CD4-positive, alpha-beta memory T cell (primary cell): ENCODE data around the gene HYAL2. TPM values are rescaled to one million over a fixed set of nuclear protein-coding genes. Genes with fewer than 3 reads are reported as not detected.
"Not testable (repeated sequence)": the region's sequence is repeated elsewhere in the genome, so short reads cannot be mapped to it uniquely, and the experiment has no call there.

Source experiments
- CTCF ChIA-PET: fragments of 350-600 bp; sonication (Branson Sonifier 250); formaldehyde crosslinking; loops from one replicate; lab custom pipeline; 2021; ENCODE audit warnings: inconsistent platforms; ENCODE audit not compliant: partially characterized antibody; lab: Charles Lee
- POLR2A ChIA-PET: fragments of 350-600 bp; sonication (Branson Sonifier 250); formaldehyde crosslinking; loops from one replicate; lab custom pipeline; 2021; ENCODE audit not compliant: partially characterized antibody; lab: Charles Lee
- DNase-seq, 5 donors: peaks; one replicate each; pipeline versions ENCODE4 v3.0.0 to v3.0.0-alpha.2; 2020 to 2022; ENCODE audit warnings: mixed read lengths in 1 of 5
- H3K27ac ChIP-seq: one replicate; pipeline ENCODE4 v1.7.0; 2013; ENCODE audit warnings: low read depth, low read length
- H3K27me3 ChIP-seq: 2 replicates; pipeline ENCODE4 v1.7.0; 2013; ENCODE audit warnings: mild to moderate bottlenecking, low read length, moderate library complexity; ENCODE audit not compliant: insufficient read depth
- H3K36me3 ChIP-seq: 2 replicates; pipeline ENCODE4 v1.7.0; 2013; ENCODE audit warnings: mild to moderate bottlenecking, low read length, moderate library complexity; ENCODE audit not compliant: insufficient read depth
- H3K4me1 ChIP-seq: 2 replicates; pipeline ENCODE4 v1.7.0; 2013; ENCODE audit warnings: mild to moderate bottlenecking, low read length, moderate library complexity; ENCODE audit not compliant: insufficient read depth
- H3K4me3 ChIP-seq, 2 donors: one replicate each; pipeline ENCODE4 v1.7.0; 2013; ENCODE audit warnings: low read length in 2 of 2, mild to moderate bottlenecking in 1 of 2
- H3K9me3 ChIP-seq, 2 donors: one replicate each; pipeline ENCODE4 v1.7.0; 2013; ENCODE audit warnings: low read length in 2 of 2, control low read depth in 1 of 2; ENCODE audit not compliant: control insufficient read depth in 1 of 2
- H3K27ac Mint-ChIP-seq, 7 donors: one replicate each; pipeline ENCODE4 v1.8.0; 2020 to 2021; ENCODE audit warnings: mixed read lengths in 7 of 7, mild to moderate bottlenecking in 6 of 7, inconsistent platforms in 3 of 7, moderate library complexity in 3 of 7
- H3K27me3 Mint-ChIP-seq, 2 donors: one replicate each; pipeline ENCODE4 v1.8.0; 2020 to 2021; ENCODE audit warnings: mixed read lengths in 2 of 2
- H3K36me3 Mint-ChIP-seq, 2 donors: one replicate each; pipeline ENCODE4 v1.8.0; 2020 to 2021; ENCODE audit warnings: mixed read lengths in 2 of 2, inconsistent platforms in 1 of 2, mild to moderate bottlenecking in 1 of 2
- H3K4me1 Mint-ChIP-seq, 4 donors: one replicate each; pipeline ENCODE4 v1.8.0; 2020 to 2021; ENCODE audit warnings: mixed read lengths in 4 of 4, mild to moderate bottlenecking in 1 of 4
- H3K4me3 Mint-ChIP-seq, 8 donors: one replicate each; pipeline ENCODE4 v1.8.0; 2020 to 2021; ENCODE audit warnings: mixed read lengths in 8 of 8, mild to moderate bottlenecking in 7 of 8, moderate library complexity in 6 of 8, inconsistent platforms in 3 of 8
- H3K9me3 Mint-ChIP-seq, 8 donors: one replicate each; pipeline ENCODE4 v1.8.0; 2020 to 2021; ENCODE audit warnings: mixed read lengths in 8 of 8, mild to moderate bottlenecking in 5 of 8, inconsistent platforms in 3 of 8, moderate library complexity in 1 of 8
- intact Hi-C: fragments of 100-400 bp; cut with micrococcal nuclease; formaldehyde crosslinking; loops from one replicate; pipeline ENCODE4 v1.15.1; 2023
- polyA plus RNA-seq, 2 donors: library from polyadenylated mRNA; unstranded; fragments of 300-500 nt; fragmentation: Illumina TruSeq; gene quantifications; one replicate each; pipeline ENCODE4 v1.2.3, GENCODE V29; 2021
- total RNA-seq, 2 experiments: library from RNA; stranded (reverse); gene quantifications; one replicate each; pipeline ENCODE4 v1.2.3, GENCODE V29; 2021

The HYAL2 gene
- total and polyA plus RNA-seq, 4 experiments from 2014 or later = 3.7 to 12.3 (median 7.2) TPM

DNA sequence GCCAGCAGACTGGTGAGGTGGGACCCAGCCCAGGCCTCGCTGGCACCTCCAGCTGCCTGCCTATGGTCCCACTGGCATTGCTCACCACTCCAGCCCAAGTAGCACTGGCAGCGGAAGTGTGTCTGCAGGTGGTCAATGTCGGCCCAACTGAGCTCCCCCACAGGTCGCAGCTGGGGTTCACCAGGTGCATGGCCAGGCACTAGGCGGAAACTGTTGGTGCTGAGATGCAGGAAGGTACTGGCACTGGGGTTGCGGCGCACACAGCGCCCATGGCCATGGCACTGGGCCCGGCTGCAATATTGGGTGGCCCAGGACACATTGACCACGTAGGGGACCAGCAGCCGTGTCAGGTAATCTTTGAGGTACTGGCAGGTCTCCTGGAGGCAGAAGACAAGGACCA is 4.4 kb downstream of the HYAL2 start:
- Histone ChIP-seq H3K4me1 (peaks cover 49% of the 10 kb centered on the region), H3K27ac (no peak overlapping the region)

DNA sequence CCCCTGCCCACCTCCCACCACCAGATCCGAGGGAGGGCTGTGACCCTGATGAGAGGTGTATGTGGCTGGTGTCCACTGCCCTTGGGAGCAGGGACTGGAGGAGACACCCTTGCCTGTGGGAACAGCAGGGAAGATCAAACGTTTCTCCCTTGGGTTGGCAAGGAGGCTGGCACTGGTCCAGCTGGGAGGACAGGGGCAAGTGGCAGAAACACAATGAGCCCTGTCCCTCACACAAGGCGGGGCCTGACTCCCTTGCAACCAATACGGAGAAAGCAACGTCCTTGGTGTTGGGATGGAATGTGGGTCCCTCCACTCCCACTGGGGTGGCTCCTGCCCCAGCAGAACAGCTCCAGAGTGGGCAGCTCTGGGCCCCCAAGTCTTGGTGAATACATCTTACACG is 5.2 kb downstream of the HYAL2 start:
- H3K27me3 ChIP-seq = no peaks in the 10 kb centered on the region
- DNase-seq = peak in 1 of 5 donors; percentile 17
- intact Hi-C loops = loop anchor here (5.0 kb wide), 1 partner anchor 845 kb away; the partner anchor contains the start of gene DAG1
- H3K27ac ChIP-seq = peak overlapping the region; percentile 49
- CTCF ChIA-PET = interaction anchor here (0.9 to 1.2 kb wide), 4 partner anchors 10 to 29 kb away, joined by 3 to 5 read pairs (median 4); partner anchors contain the start of genes HYAL3, NAA80 and RASSF1
- no peak overlapping the region for H3K4me3 ChIP-seq
- H3K27me3 Mint-ChIP-seq = no peaks in the 10 kb centered on the region
- no peaks in the 10 kb centered on the region for H3K9me3 Mint-ChIP-seq
- H3K4me1 ChIP-seq = peaks cover 46% of the 10 kb centered on the region
- no peaks in the 10 kb centered on the region for H3K9me3 ChIP-seq
- H3K4me1 Mint-ChIP-seq = peaks cover 22 to 52% (median 38%) of the 10 kb centered on the region in 4 donors
- no peaks in the 10 kb centered on the region for H3K36me3 ChIP-seq
- H3K27ac Mint-ChIP-seq = peak overlapping the region; percentile 79 to 99 (median 94)
- peak overlapping the region in 4 of 8 donors; percentile 76 to 92 (median 88) for H3K4me3 Mint-ChIP-seq
- POLR2A ChIA-PET = interaction anchor here (1.0 to 14.4 kb wide), 7 partner anchors 12 to 81 kb away, joined by 4 to 144 read pairs (median 8); partner anchors contain the start of genes CYB561D2, GNAI2, HYAL3 and NAA80
- H3K36me3 Mint-ChIP-seq = peaks cover 0 to 2% of the 10 kb centered on the region in 2 donors

More for the DNA sequence above, 4.4 kb downstream of the HYAL2 start:
- H3K27me3 Mint-ChIP-seq = no peaks in the 10 kb centered on the region
- Histone ChIP-seq H3K4me3 (no peak overlapping the region), H3K9me3 (no peaks in the 10 kb centered on the region), H3K36me3 (no peaks in the 10 kb centered on the region), H3K27me3 (no peaks in the 10 kb centered on the region)
- peak overlapping the region in 2 of 7 donors; percentile 64 to 70 for H3K27ac Mint-ChIP-seq
- H3K4me1 Mint-ChIP-seq = peaks cover 23 to 54% (median 39%) of the 10 kb centered on the region in 4 donors
- intact Hi-C loops = loop anchor here (5.0 kb wide), 1 partner anchor 846 kb away; the partner anchor contains the start of gene DAG1
- H3K36me3 Mint-ChIP-seq = peaks cover 0 to 2% of the 10 kb centered on the region in 2 donors
- ChIA-PET CTCF (interaction anchor here (0.6 to 2.4 kb wide), 6 partner anchors 11 to 900 kb away, joined by 3 to 5 read pairs (median 4); no protein-coding TSS in a partner anchor), POLR2A (interaction anchor here (1.2 to 14.4 kb wide), 6 partner anchors 11 to 47 kb away, joined by 4 to 144 read pairs (median 18); partner anchors contain the start of genes CYB561D2, HYAL3, IFRD2 and NAA80)
- DNase-seq = peak in 1 of 5 donors; percentile 29
- no peaks in the 10 kb centered on the region for H3K9me3 Mint-ChIP-seq
- H3K4me3 Mint-ChIP-seq = peak overlapping the region in 1 of 8 donors; percentile 54

DNA sequence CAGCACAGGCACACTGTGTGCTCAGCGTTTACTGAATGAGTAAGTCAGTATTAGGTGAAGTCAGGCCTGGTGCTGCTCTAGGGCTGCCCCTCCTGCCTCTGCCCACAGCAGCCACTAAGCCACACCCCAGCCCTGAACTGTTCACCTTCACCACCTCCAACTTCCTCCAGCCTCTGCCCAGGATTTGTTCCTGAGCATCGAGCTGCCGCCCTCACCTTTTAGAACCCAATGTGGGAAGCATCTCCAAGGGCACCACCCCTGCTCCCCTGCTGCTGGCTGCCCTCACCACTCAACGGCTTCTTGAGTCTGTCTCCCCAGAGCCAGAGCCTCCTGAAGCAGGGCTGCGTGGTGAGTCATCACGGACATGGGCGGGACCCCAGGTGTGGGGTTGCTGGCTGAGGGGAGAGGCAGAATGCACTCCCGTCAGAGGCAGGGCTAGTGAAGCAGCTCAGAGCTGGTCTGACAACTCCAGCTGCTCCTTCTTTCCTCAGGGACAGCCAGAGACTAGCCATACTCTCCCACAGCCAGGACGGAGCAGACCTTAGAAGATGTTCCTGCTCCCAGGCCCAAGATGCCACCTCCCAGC is 5.8 kb downstream of the HYAL2 start:
- no peaks in the 10 kb centered on the region for H3K36me3 ChIP-seq
- Mint-ChIP-seq H3K27me3 (no peaks in the 10 kb centered on the region), H3K9me3 (no peaks in the 10 kb centered on the region), H3K27ac (peak overlapping the region; percentile 79 to 99 (median 94)), H3K4me3 (peak overlapping the region; percentile 74 to 92 (median 86)), H3K4me1 (peaks cover 22 to 52% (median 37%) of the 10 kb centered on the region in 4 donors), H3K36me3 (peaks cover 0 to 2% of the 10 kb centered on the region in 2 donors)
- peak overlapping the region; percentile 49 for H3K27ac ChIP-seq
- POLR2A ChIA-PET = interaction anchor here (1.0 to 14.4 kb wide), 7 partner anchors 12 to 81 kb away, joined by 4 to 144 read pairs (median 8); partner anchors contain the start of genes CYB561D2, GNAI2, HYAL3 and NAA80
- peak; percentile 62 to 92 (median 72) for DNase-seq
- peak overlapping the region in 1 of 2 donors; percentile 7 for H3K4me3 ChIP-seq
- CTCF ChIA-PET = interaction anchor here (1.0 to 4.4 kb wide), 4 partner anchors 9 to 24 kb away, joined by 3 to 21 read pairs (median 4); partner anchors contain the start of genes HYAL3, NAA80 and RASSF1
- intact Hi-C loops = loop anchor here (1.0 to 5.0 kb wide), 2 partner anchors 12 to 844 kb away; partner anchors contain the start of genes DAG1 and TUSC2
- no peaks in the 10 kb centered on the region for H3K9me3 ChIP-seq
- H3K4me1 ChIP-seq = peaks cover 41% of the 10 kb centered on the region
- no peaks in the 10 kb centered on the region for H3K27me3 ChIP-seq

DNA sequence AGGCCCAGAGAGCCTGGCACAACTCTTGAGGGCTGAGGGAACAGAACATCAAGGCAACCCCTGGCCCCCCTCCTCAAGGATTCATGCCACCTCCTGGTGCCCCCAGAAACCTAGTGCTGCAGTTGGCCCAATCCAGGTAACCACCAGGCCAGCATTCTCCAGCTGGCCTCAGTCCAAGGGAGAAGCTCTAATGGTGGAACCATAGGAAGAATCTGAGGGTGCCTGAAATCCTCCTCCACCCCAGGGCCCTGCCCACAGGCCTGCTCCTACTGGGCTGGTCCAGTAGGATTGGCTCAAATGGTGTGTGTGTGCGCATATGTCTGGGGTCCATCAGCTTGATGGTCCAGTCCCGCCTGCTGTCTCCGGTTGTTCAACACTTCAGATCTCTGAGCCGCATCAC is 7.7 kb downstream of the HYAL2 start:
- Mint-ChIP-seq H3K27me3 (no peaks in the 10 kb centered on the region), H3K4me3 (no peak overlapping the region), H3K27ac (peak overlapping the region in 3 of 7 donors; percentile 66 to 85 (median 75)), H3K4me1 (peaks cover 15 to 42% (median 27%) of the 10 kb centered on the region in 4 donors), H3K9me3 (no peaks in the 10 kb centered on the region), H3K36me3 (peaks cover 0 to 2% of the 10 kb centered on the region in 2 donors)
- peaks cover 31% of the 10 kb centered on the region for H3K4me1 ChIP-seq
- H3K9me3 ChIP-seq = no peaks in the 10 kb centered on the region
- CTCF ChIA-PET = interaction anchor here (0.8 to 4.4 kb wide), 6 partner anchors 9 to 68 kb away, joined by 3 to 21 read pairs (median 4); partner anchors contain the start of genes HYAL3, NAA80 and TUSC2
- intact Hi-C loops = loop anchor here (5.0 kb wide), 1 partner anchor 843 kb away; the partner anchor contains the start of gene DAG1
- no peak overlapping the region for H3K4me3 ChIP-seq
- peak in 1 of 5 donors; percentile 7 for DNase-seq
- H3K27me3 ChIP-seq = no peaks in the 10 kb centered on the region
- H3K27ac ChIP-seq = no peak overlapping the region
- H3K36me3 ChIP-seq = no peaks in the 10 kb centered on the region
- POLR2A ChIA-PET = interaction anchor here (0.8 to 14.4 kb wide), 9 partner anchors 8 to 78 kb away, joined by 3 to 144 read pairs (median 6); partner anchors contain the start of genes HYAL2, HYAL3, IFRD2 and NAA80

DNA sequence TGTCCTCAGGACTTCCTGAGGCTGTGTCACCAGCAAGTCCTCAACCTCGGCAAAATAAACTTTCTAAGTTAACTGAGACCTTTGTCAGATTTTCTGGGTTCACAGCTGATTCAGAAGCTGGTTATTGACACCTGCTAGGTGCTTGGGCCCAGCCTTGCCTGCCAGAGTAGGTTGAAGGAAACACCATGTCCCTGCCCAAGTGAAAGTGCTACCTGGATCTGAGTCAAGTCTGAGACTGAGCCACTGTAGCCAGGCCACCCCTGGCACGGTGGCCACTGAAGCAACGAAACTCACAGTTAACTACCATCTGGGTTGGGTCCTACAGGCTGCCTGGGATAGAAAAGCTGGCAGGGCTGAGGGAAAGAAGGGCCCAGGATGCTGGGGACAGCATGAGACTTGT is 8.2 kb downstream of the HYAL2 start:
- CTCF ChIA-PET = interaction anchor here (1.1 to 4.4 kb wide), 4 partner anchors 14 to 68 kb away, joined by 3 to 21 read pairs (median 5); partner anchors contain the start of genes HYAL3, NAA80 and TUSC2
- intact Hi-C loops = no loop called here

DNA sequence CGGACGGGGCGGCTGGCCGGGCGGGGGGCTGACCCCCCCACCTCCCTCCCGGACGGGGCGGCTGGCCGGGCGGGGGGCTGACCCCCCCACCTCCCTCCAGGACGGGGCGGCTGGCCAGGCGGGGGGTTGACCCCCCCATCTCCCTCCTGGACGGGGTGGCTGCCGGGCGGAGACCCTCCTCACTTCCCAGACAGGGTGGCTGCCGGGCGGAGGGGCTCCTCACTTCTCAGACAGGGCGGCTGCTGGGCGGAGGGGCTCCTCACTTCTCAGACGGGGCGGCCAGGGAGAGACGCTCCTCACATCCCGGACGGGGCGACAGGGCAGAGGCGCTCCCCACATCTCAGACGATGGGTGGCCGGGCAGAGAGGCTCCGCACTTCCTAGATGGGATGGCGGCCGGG is 10.5 kb downstream of the HYAL2 start:
- H3K4me3 Mint-ChIP-seq, H3K4me3 ChIP-seq, H3K36me3 Mint-ChIP-seq, H3K9me3 ChIP-seq, H3K36me3 ChIP-seq, H3K27me3 Mint-ChIP-seq, H3K27me3 ChIP-seq, H3K27ac Mint-ChIP-seq, H3K9me3 Mint-ChIP-seq, H3K27ac ChIP-seq, CTCF ChIA-PET, intact Hi-C loops, POLR2A ChIA-PET: not testable (repeated sequence)
- peaks cover 12 to 17% (median 14%) of the 10 kb centered on the region in 4 donors for H3K4me1 Mint-ChIP-seq
- H3K4me1 ChIP-seq = peaks cover 16% of the 10 kb centered on the region
- peak in 1 of 5 donors; percentile 8 for DNase-seq

More for the DNA sequence above, 8.2 kb downstream of the HYAL2 start:
- Mint-ChIP-seq H3K36me3 (peaks cover 0 to 2% of the 10 kb centered on the region in 2 donors), H3K4me3 (no peak overlapping the region), H3K27ac (peak overlapping the region in 5 of 7 donors; percentile 29 to 86 (median 60)), H3K27me3 (no peaks in the 10 kb centered on the region), H3K9me3 (no peaks in the 10 kb centered on the region), H3K4me1 (peaks cover 14 to 37% (median 25%) of the 10 kb centered on the region in 4 donors)
- Histone ChIP-seq H3K27ac (no peak overlapping the region), H3K36me3 (no peaks in the 10 kb centered on the region), H3K4me1 (peaks cover 28% of the 10 kb centered on the region), H3K4me3 (no peak overlapping the region), H3K9me3 (no peaks in the 10 kb centered on the region), H3K27me3 (no peaks in the 10 kb centered on the region)
- POLR2A ChIA-PET = interaction anchor here (1.1 to 14.4 kb wide), 7 partner anchors 8 to 78 kb away, joined by 3 to 144 read pairs (median 6); partner anchors contain the start of genes HYAL2, HYAL3, IFRD2 and NAA80
- DNase-seq = no peak
